WERI-Rb-1 (cell line): Measurements from ENCODE around the gene EXOC6.
A peak's percentile ranks its signal among the peaks of the same experiment; 100 is the strongest.
"Not testable (repeated sequence)": the region's sequence is repeated elsewhere in the genome, so short reads cannot be mapped to it uniquely, and the experiment has no call there.

Source experiments
- DNase-seq: peaks from one replicate; pipeline ENCODE4 v3.0.0-alpha.2; 2020
- H3K27ac ChIP-seq: fragments of 250-450 bp; sonication (Bioruptor Pico); 2 replicates; pipeline ENCODE4 v1.5.1; 2020; ENCODE audit warnings: mild to moderate bottlenecking, moderate library complexity
- H3K27me3 ChIP-seq: fragments of 250-450 bp; sonication (Bioruptor Pico); 2 replicates; pipeline ENCODE4 v1.5.1; 2021; ENCODE audit warnings: mild to moderate bottlenecking, low read depth, moderate library complexity; ENCODE audit not compliant: insufficient read depth, severe bottlenecking
- H3K36me3 ChIP-seq: fragments of 250-450 bp; sonication (Bioruptor Pico); 2 replicates; pipeline ENCODE4 v1.5.1; 2020; ENCODE audit warnings: mild to moderate bottlenecking, moderate library complexity
- H3K4me3 ChIP-seq: 2 replicates; pipeline ENCODE4 v1.5.1; 2011; ENCODE audit warnings: low read depth, mild to moderate bottlenecking, control low read depth, low read length
- H3K9me3 ChIP-seq: fragments of 250-450 bp; sonication (Bioruptor Pico); 2 replicates; pipeline ENCODE4 v1.5.1; 2021; ENCODE audit warnings: mild to moderate bottlenecking, moderate library complexity; ENCODE audit not compliant: severe bottlenecking
- CTCF ChIP-seq: IDR thresholded peaks from 2 replicates; pipeline ENCODE4 v1.5.1; 2011; ENCODE audit warnings: low read depth, mild to moderate bottlenecking, control low read depth, inconsistent platforms, low read length

Gene EXOC6

GRCh38 chr10:92903633-92904032, 55.3 kb downstream of the EXOC6 start:
- H3K27ac ChIP-seq: no peak overlapping the region
- no peaks in the 10 kb centered on the region for H3K9me3 ChIP-seq
- no peak for DNase-seq
- H3K36me3 ChIP-seq: no peaks in the 10 kb centered on the region; the same call in 1 of the 2 replicates
- H3K27me3 ChIP-seq: no peaks in the 10 kb centered on the region
- no peak overlapping the region for H3K4me3 ChIP-seq
- no peak for TF ChIP-seq CTCF

GRCh38 chr10:92907280-92907679, 59.0 kb downstream of the EXOC6 start:
- Histone ChIP-seq H3K36me3 (no peaks in the 10 kb centered on the region), H3K9me3 (no peaks in the 10 kb centered on the region), H3K4me3 (no peak overlapping the region), H3K27ac (no peak overlapping the region), H3K27me3 (no peaks in the 10 kb centered on the region)
- no peak for DNase-seq
- TF ChIP-seq CTCF: no peak

- not testable (repeated sequence) for DNase-seq, H3K36me3 ChIP-seq, H3K27me3 ChIP-seq, H3K27ac ChIP-seq, H3K9me3 ChIP-seq, H3K4me3 ChIP-seq
Measured at GRCh38 chr10:92912631-92913030, 64.3 kb downstream of the EXOC6 start.

- TF ChIP-seq CTCF: no peak
- Histone ChIP-seq H3K27me3 (no peaks in the 10 kb centered on the region), H3K27ac (no peak overlapping the region), H3K9me3 (no peaks in the 10 kb centered on the region), H3K36me3 (no peaks in the 10 kb centered on the region), H3K4me3 (no peak overlapping the region)
- peak; percentile 85 for DNase-seq
Measured at GRCh38 chr10:92913973-92914372, 65.7 kb downstream of the EXOC6 start.

- TF ChIP-seq CTCF: peak; percentile 64
- Histone ChIP-seq H3K4me3 (no peak overlapping the region), H3K27me3 (no peaks in the 10 kb centered on the region), H3K9me3 (no peaks in the 10 kb centered on the region), H3K27ac (no peak overlapping the region), H3K36me3 (no peaks in the 10 kb centered on the region)
- DNase-seq: peak; percentile 83
Measured at GRCh38 chr10:92914478-92915325, 66.4 kb downstream of the EXOC6 start.

GRCh38 chr10:92915892-92916291, 67.6 kb downstream of the EXOC6 start:
- TF ChIP-seq CTCF: no peak
- Histone ChIP-seq H3K9me3 (peaks cover 5% of the 10 kb centered on the region), H3K4me3 (no peak overlapping the region), H3K27ac (no peak overlapping the region), H3K27me3 (no peaks in the 10 kb centered on the region), H3K36me3 (peaks cover 2% of the 10 kb centered on the region; the same call in 1 of the 2 replicates)
- DNase-seq: no peak
